NT2/D1 (cell line): ENCODE data around the gene ENTREP1.

ENCODE experiments used
- SUZ12 ChIP-seq: IDR thresholded peaks from 2 replicates; pipeline ENCODE4 v1.6.1; 2011; ENCODE audit not compliant: insufficient read length, insufficient read depth; ENCODE audit errors: extremely low read depth
- YY1 ChIP-seq: IDR thresholded peaks from 2 replicates; pipeline ENCODE4 v1.6.1; 2011; ENCODE audit not compliant: insufficient read length, insufficient read depth
- ZNF274 ChIP-seq: IDR thresholded peaks from 2 replicates; pipeline ENCODE4 v1.6.1; 2011; ENCODE audit warnings: mild to moderate bottlenecking, low read depth, low read length

DNA sequence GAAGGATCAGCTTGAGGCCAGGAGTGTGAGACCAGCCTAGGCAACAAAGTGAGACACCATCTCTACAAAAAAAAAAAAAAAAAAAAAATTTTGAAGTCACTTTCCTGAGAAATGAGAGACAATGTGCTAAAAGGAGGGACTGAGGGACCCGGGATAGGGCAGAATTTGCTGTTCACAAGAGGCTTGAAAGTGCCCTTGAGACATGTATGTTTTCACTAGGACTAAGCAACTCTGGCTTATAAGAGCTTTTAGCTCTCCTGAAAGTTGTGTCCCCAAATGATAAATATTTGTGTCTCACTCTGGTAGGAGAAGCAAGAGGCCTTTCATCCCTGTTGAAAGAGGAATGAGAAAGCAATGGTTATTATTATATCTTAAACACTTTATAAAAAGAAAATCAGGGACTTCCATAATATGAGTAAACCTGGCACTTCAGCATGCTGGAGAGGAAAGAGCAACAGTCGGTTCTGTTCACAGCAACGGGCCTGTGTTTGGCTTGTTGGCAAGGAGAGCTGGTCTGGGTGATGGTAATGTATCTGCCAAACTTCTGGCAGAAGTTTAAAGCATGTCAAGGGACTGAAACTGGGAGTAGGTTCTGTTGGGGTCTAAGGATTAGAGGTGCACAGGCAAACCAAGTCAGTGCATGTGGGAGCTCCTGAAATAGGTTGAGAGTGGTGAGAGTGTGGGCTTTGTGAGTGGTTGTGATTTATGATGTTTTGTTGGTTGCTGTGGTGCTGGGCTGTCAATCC is 32.2 kb downstream of the ENTREP1 start:
- no peak for TF ChIP-seq ZNF274
- TF ChIP-seq YY1: no peak
- no peak for TF ChIP-seq SUZ12
